NCI-H82 treated with DMSO at 0.1 percent for 48 hours (cell line): ENCODE results near the gene PACC1.
A peak's percentile ranks its signal among the peaks of the same experiment; 100 is the strongest.
"Not testable (repeated sequence)": the region's sequence is repeated elsewhere in the genome, so short reads cannot be mapped to it uniquely, and the experiment has no call there.

Experiments
- DNase-seq: peaks from one replicate; lab custom pipeline; 2025; ENCODE audit not compliant: unreplicated experiment; lab: John Stamatoyannopoulos, UW

Gene PACC1

GRCh38 chr1:212341090-212341489 is 73.6 kb downstream of the PACC1 start:
- DNase-seq: no peak

- no peak for DNase-seq
These were observed 85.6 kb downstream of the PACC1 start for GRCh38 chr1:212329105-212329504.

- no peak for DNase-seq
These were observed 86.4 kb downstream of the PACC1 start for GRCh38 chr1:212328248-212328647.

- no peak for DNase-seq
These were observed 88.1 kb downstream of the PACC1 start for GRCh38 chr1:212326541-212326940.

GRCh38 chr1:212323066-212323465 is 91.6 kb downstream of the PACC1 start:
- no peak for DNase-seq

GRCh38 chr1:212321031-212321430 is 93.7 kb downstream of the PACC1 start:
- not testable (repeated sequence) for DNase-seq

GRCh38 chr1:212317916-212318315 is 96.8 kb downstream of the PACC1 start:
- no peak for DNase-seq

GRCh38 chr1:212315907-212316306 is 98.8 kb downstream of the PACC1 start:
- DNase-seq: peak; percentile 41

- DNase-seq: no peak
These were observed 99.5 kb downstream of the PACC1 start for GRCh38 chr1:212315184-212315583.
